HepG2 (cell line): Measurements from ENCODE around the gene KSR1. TPM values are rescaled to one million over a fixed set of nuclear protein-coding genes. Genes with fewer than 3 reads are reported as not detected.

ENCODE experiments used
- ATAC-seq: fragments of 200-7000 bp; cut with Tn5 transposase; 3 replicates; pipeline ENCODE4 v1.9.1; 2020; ENCODE audit warnings: mild to moderate bottlenecking, moderate library complexity
- BruUV-seq: library from RNA; stranded (reverse); fragments of 400-500 nt; replicated peaks from 2 replicates; lab custom pipeline; 2021; lab: Mats Ljungman, UMichigan
- CTCF ChIA-PET: fragments of 300-600 bp; formaldehyde crosslinking; extraction: SDS; loops from one replicate; lab custom pipeline; 2021; ENCODE audit warnings: low total read pairs, inconsistent platforms, low intra/inter-chr PET ratio; lab: Yijun Ruan, JAX
- POLR2A ChIA-PET: fragments of 350-600 bp; sonication (Branson Sonifier 250); formaldehyde crosslinking; loops from one replicate; lab custom pipeline; 2020; ENCODE audit warnings: antibody characterized with exemption, inconsistent platforms; lab: Yijun Ruan, JAX
- DNase-seq: peaks from one replicate; pipeline ENCODE4 v3.0.0-alpha.2; 2015; ENCODE audit warnings: low spot score
- FAIRE-seq: peaks from 3 replicates; lab custom pipeline; 2011; peaks lifted over from hg19 to GRCh38; lab: Jason Lieb, UNC
- H2AFZ ChIP-seq: one replicate; pipeline ENCODE4 v1.6.1; 2011; ENCODE audit warnings: low read length, inconsistent platforms
- H3K27ac ChIP-seq: fragments of 300-600 bp; 3 replicates; pipeline ENCODE4 v1.8.0; 2011; ENCODE audit warnings: mixed run types, mild to moderate bottlenecking, mixed read lengths, low read length, inconsistent platforms; ENCODE audit not compliant: insufficient read depth; ENCODE audit errors: extremely low read length
- H3K27me3 ChIP-seq, 2 experiments: fragments of 200-600 bp in 1 of 2; 2 replicates in 1 of 2; 3 replicates in 1 of 2; pipeline versions ENCODE4 v1.6.0 to v1.8.0; 2011; ENCODE audit warnings: low read length in 2 of 2, mild to moderate bottlenecking in 2 of 2, moderate library complexity in 2 of 2, inconsistent platforms in 1 of 2; ENCODE audit not compliant: insufficient read depth in 2 of 2, control insufficient read depth in 1 of 2
- H3K36me3 ChIP-seq, 2 experiments: fragments of 200-600 bp in 1 of 2; replicated peaks in 1 of 2; 2 replicates in 1 of 2; 3 replicates in 1 of 2; pipeline versions ENCODE4 v1.5.1 to v1.8.0; 2011; ENCODE audit warnings: low read length in 2 of 2, inconsistent platforms in 1 of 2; ENCODE audit not compliant: insufficient read depth in 2 of 2, control insufficient read depth in 1 of 2
- H3K4me1 ChIP-seq: 2 replicates; pipeline ENCODE4 v1.5.1; 2012; ENCODE audit warnings: low read length, inconsistent platforms; ENCODE audit not compliant: insufficient read depth
- H3K4me2 ChIP-seq: 2 replicates; pipeline ENCODE4 v1.6.0; 2011; ENCODE audit warnings: low read depth, low read length, inconsistent platforms
- H3K4me3 ChIP-seq, 3 experiments: fragments of 200-600 bp in 1 of 3; sonication (generic), shearing (Covaris generic) in 1 of 3; replicated peaks in 1 of 3; 2 replicates each; pipeline ENCODE4 v1.5.1; 2011 to 2016; ENCODE audit warnings: low read length in 3 of 3, inconsistent platforms in 2 of 3, low read depth in 2 of 3, mild to moderate bottlenecking in 2 of 3, control low read depth in 1 of 3, mixed read lengths in 1 of 3; ENCODE audit not compliant: insufficient read depth in 1 of 3
- H3K79me2 ChIP-seq: one replicate; pipeline ENCODE4 v1.6.1; 2011; ENCODE audit warnings: low read length, inconsistent platforms; ENCODE audit not compliant: insufficient read depth
- H3K9ac ChIP-seq: 2 replicates; pipeline ENCODE4 v1.6.0; 2011; ENCODE audit warnings: mild to moderate bottlenecking, low read depth, low read length, inconsistent platforms; ENCODE audit not compliant: insufficient read depth
- H3K9me3 ChIP-seq: 2 replicates; pipeline ENCODE4 v1.5.1; 2012; ENCODE audit warnings: mild to moderate bottlenecking, low read length
- H4K20me1 ChIP-seq: 2 replicates; pipeline ENCODE4 v1.6.0; 2011; ENCODE audit warnings: inconsistent platforms, mild to moderate bottlenecking, low read length, moderate library complexity; ENCODE audit not compliant: insufficient read depth
- ERF ChIP-seq: IDR thresholded peaks from 2 replicates; pipeline ENCODE4 v1.6.1; 2018; ENCODE audit warnings: missing biosample characterization, missing genetic modification reagents
- JUNB ChIP-seq: sonication (generic); formaldehyde crosslinking; IDR thresholded peaks from 2 replicates; pipeline ENCODE4 v1.8.0; 2022; ENCODE audit warnings: missing genetic modification reagents, mild to moderate bottlenecking, borderline replicate concordance
- LCORL ChIP-seq, 2 experiments: fragments of 450-650 bp in 1 of 2; sonication (generic) in 1 of 2; formaldehyde crosslinking in 1 of 2; IDR thresholded peaks; 2 replicates each; pipeline versions ENCODE4 v1.5.0 to v1.6.1; 2017 to 2020; ENCODE audit warnings: antibody characterized with exemption in 1 of 2, missing genetic modification reagents in 1 of 2
- REXO4 ChIP-seq: sonication (generic); formaldehyde crosslinking; IDR thresholded peaks from 2 replicates; pipeline ENCODE4 v1.8.0; 2022; ENCODE audit warnings: missing genetic modification reagents, mild to moderate bottlenecking, borderline replicate concordance
- ZNF451 ChIP-seq: sonication (generic); formaldehyde crosslinking; IDR thresholded peaks from 2 replicates; pipeline ENCODE4 v1.5.0; 2020; ENCODE audit warnings: mild to moderate bottlenecking, missing genetic modification reagents
- ZNF749 ChIP-seq: sonication (generic); formaldehyde crosslinking; IDR thresholded peaks from 2 replicates; pipeline ENCODE4 v1.8.0; 2022; ENCODE audit warnings: mild to moderate bottlenecking, missing genetic modification reagents, moderate library complexity, borderline replicate concordance
- WGBS: methylation state at CpG from one replicate; pipeline ENCODE4 v1.1.6; 2017; ENCODE audit warnings: low lambda C conversion rate; 5-methylcytosine and 5-hydroxymethylcytosine counted together
- in situ Hi-C: cut with HindIII; loops from 2 replicates; pipeline ENCODE4 v1.10.0; 2017; ENCODE audit warnings: low pct_unique_long_range_greater_than_20kb; ENCODE audit not compliant: extremely low pct_ligation_motif_present
- intact Hi-C: fragments of 100-400 bp; cut with micrococcal nuclease; formaldehyde crosslinking; loops from one replicate; pipeline ENCODE4 v1.10.0; 2022; ENCODE audit not compliant: unreplicated experiment
- polyA plus RNA-seq, 8 experiments: library from polyadenylated mRNA; depleted of rRNA in 3 of 8; stranded (reverse) in 7 of 8; unstranded in 1 of 8; fragments of >200 nt; fragmentation: Illumina TruSeq in 4 of 8; extraction: Trizol in 4 of 8; gene quantifications; 2 replicates each; pipeline versions ENCODE4 v1.2.1 to v1.2.3, GENCODE V29; 2011 to 2016; ENCODE audit warnings: low read depth in 4 of 8, missing spikeins in 1 of 8, mixed read lengths in 1 of 8; ENCODE audit not compliant: insufficient read depth in 1 of 8
- total RNA-seq, 5 experiments: library from RNA; depleted of rRNA; stranded (reverse); fragments of >200 nt; fragmentation: Illumina TruSeq; extraction: Trizol; gene quantifications; 2 replicates each; pipeline ENCODE4 v1.2.3, GENCODE V29; 2016; ENCODE audit warnings: low read depth in 1 of 5
- TF ChIP-seq, protein P1 (sequence below): sonication (generic); formaldehyde crosslinking; IDR thresholded peaks from 2 replicates; pipeline ENCODE4 v1.4.0; 2020; ENCODE audit warnings: missing genetic modification reagents, borderline replicate concordance
- TF ChIP-seq, protein P2 (sequence below): sonication (generic); formaldehyde crosslinking; IDR thresholded peaks from 2 replicates; pipeline ENCODE4 v1.5.0; 2020; ENCODE audit warnings: mild to moderate bottlenecking, missing genetic modification reagents
- TF ChIP-seq, protein P3 (sequence below): sonication (generic); formaldehyde crosslinking; conservative IDR thresholded peaks from 2 replicates; pipeline ENCODE4 v1.4.0; 2020; ENCODE audit warnings: mild to moderate bottlenecking, missing genetic modification reagents, moderate library complexity
- TF ChIP-seq, protein P4 (sequence below), 2 experiments: fragments of 450-650 bp in 1 of 2; sonication (generic) in 1 of 2; formaldehyde crosslinking; IDR thresholded peaks; 2 replicates each; pipeline versions ENCODE4 v1.5.0 to v1.8.0; 2020 to 2022; ENCODE audit warnings: mild to moderate bottlenecking in 1 of 2, missing genetic modification reagents in 1 of 2
- TF ChIP-seq, protein P5 (sequence below): fragments of 450-650 bp; IDR thresholded peaks from 2 replicates; pipeline ENCODE4 v1.6.1; 2016
- TF ChIP-seq, protein P6 (sequence below): sonication (generic); formaldehyde crosslinking; IDR thresholded peaks from 2 replicates; pipeline ENCODE4 v1.4.0; 2020; ENCODE audit warnings: missing genetic modification reagents

Gene KSR1
- total and polyA plus RNA-seq, 2 of the 13 experiments (the other 11 are each of a cell fraction or from before 2014, with no cell fraction given), result 10.1 to 16.6 TPM

DNA sequence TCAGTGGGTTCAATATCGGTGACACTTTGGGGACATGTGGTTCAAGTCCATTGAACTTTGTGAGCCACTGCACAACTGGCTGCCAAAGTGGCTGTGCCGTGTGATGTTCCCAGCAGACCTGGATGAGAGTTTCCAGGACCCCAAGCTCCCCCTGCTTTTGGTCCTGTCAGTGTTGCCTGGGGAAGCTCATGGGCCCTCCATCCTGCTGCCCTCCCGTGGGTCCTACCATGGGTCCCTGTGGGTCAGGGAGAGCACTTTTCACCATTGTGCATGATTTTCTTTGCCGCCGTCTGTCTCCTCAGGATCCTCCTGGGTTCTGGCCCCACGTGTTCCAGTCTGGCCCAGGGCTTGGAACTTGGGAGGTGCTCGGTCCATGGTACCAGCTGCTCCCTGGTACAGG lies 212.9 kb downstream of the KSR1 start:
- H3K79me2 ChIP-seq, result no peaks in the 10 kb centered on the region
- peaks cover 3 to 8% of the 10 kb centered on the region in 2 experiments; a peak in 2 of 5 replicates for H3K27me3 ChIP-seq
- POLR2A ChIA-PET, result no interaction called here
- H3K4me2 ChIP-seq, result no peak overlapping the region
- ATAC-seq, result no peak
- 13% methylated on average over 6 of the region's 7 CpGs for WGBS
- DNase-seq, result no peak
- FAIRE-seq, result no peak
- H3K9ac ChIP-seq, result no peak overlapping the region
- no peaks in the 10 kb centered on the region for H4K20me1 ChIP-seq
- H3K4me3 ChIP-seq, result no peak overlapping the region
- H3K4me1 ChIP-seq, result no peaks in the 10 kb centered on the region
- intact Hi-C loops (no loop called here), in situ Hi-C loops (no loop called here)
- H3K27ac ChIP-seq, result no peak overlapping the region
- CTCF ChIA-PET, result no interaction called here
- no TSS peak for BruUV-seq
- no peak overlapping the region for H2AFZ ChIP-seq
- no peaks in the 10 kb centered on the region for H3K36me3 ChIP-seq
- no peaks in the 10 kb centered on the region for H3K9me3 ChIP-seq
- TF ChIP-seq, protein P1, sequence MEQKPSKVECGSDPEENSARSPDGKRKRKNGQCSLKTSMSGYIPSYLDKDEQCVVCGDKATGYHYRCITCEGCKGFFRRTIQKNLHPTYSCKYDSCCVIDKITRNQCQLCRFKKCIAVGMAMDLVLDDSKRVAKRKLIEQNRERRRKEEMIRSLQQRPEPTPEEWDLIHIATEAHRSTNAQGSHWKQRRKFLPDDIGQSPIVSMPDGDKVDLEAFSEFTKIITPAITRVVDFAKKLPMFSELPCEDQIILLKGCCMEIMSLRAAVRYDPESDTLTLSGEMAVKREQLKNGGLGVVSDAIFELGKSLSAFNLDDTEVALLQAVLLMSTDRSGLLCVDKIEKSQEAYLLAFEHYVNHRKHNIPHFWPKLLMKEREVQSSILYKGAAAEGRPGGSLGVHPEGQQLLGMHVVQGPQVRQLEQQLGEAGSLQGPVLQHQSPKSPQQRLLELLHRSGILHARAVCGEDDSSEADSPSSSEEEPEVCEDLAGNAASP (CRISPR knock-in tag), result no peak
- TF ChIP-seq, protein P2, sequence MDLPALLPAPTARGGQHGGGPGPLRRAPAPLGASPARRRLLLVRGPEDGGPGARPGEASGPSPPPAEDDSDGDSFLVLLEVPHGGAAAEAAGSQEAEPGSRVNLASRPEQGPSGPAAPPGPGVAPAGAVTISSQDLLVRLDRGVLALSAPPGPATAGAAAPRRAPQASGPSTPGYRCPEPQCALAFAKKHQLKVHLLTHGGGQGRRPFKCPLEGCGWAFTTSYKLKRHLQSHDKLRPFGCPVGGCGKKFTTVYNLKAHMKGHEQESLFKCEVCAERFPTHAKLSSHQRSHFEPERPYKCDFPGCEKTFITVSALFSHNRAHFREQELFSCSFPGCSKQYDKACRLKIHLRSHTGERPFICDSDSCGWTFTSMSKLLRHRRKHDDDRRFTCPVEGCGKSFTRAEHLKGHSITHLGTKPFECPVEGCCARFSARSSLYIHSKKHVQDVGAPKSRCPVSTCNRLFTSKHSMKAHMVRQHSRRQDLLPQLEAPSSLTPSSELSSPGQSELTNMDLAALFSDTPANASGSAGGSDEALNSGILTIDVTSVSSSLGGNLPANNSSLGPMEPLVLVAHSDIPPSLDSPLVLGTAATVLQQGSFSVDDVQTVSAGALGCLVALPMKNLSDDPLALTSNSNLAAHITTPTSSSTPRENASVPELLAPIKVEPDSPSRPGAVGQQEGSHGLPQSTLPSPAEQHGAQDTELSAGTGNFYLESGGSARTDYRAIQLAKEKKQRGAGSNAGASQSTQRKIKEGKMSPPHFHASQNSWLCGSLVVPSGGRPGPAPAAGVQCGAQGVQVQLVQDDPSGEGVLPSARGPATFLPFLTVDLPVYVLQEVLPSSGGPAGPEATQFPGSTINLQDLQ (CRISPR knock-in tag), result no peak
- TF ChIP-seq REXO4 (CRISPR knock-in tag) (no peak), LCORL (IDR thresholded peaks at IDR 0.05) (no peak), LCORL (CRISPR knock-in tag; IDR thresholded peaks at IDR 0.05) (no peak), JUNB (CRISPR knock-in tag) (no peak), ERF (no peak), ZNF451 (no peak), ZNF749 (CRISPR knock-in tag) (no peak)
- TF ChIP-seq, protein P3, sequence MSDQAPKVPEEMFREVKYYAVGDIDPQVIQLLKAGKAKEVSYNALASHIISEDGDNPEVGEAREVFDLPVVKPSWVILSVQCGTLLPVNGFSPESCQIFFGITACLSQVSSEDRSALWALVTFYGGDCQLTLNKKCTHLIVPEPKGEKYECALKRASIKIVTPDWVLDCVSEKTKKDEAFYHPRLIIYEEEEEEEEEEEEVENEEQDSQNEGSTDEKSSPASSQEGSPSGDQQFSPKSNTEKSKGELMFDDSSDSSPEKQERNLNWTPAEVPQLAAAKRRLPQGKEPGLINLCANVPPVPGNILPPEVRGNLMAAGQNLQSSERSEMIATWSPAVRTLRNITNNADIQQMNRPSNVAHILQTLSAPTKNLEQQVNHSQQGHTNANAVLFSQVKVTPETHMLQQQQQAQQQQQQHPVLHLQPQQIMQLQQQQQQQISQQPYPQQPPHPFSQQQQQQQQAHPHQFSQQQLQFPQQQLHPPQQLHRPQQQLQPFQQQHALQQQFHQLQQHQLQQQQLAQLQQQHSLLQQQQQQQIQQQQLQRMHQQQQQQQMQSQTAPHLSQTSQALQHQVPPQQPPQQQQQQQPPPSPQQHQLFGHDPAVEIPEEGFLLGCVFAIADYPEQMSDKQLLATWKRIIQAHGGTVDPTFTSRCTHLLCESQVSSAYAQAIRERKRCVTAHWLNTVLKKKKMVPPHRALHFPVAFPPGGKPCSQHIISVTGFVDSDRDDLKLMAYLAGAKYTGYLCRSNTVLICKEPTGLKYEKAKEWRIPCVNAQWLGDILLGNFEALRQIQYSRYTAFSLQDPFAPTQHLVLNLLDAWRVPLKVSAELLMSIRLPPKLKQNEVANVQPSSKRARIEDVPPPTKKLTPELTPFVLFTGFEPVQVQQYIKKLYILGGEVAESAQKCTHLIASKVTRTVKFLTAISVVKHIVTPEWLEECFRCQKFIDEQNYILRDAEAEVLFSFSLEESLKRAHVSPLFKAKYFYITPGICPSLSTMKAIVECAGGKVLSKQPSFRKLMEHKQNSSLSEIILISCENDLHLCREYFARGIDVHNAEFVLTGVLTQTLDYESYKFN (CRISPR knock-in tag), result no peak
- TF ChIP-seq, protein P4, sequence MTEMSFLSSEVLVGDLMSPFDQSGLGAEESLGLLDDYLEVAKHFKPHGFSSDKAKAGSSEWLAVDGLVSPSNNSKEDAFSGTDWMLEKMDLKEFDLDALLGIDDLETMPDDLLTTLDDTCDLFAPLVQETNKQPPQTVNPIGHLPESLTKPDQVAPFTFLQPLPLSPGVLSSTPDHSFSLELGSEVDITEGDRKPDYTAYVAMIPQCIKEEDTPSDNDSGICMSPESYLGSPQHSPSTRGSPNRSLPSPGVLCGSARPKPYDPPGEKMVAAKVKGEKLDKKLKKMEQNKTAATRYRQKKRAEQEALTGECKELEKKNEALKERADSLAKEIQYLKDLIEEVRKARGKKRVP (CRISPR knock-in tag; IDR thresholded peaks at IDR 0.05), result no peak
- TF ChIP-seq, protein P5, sequence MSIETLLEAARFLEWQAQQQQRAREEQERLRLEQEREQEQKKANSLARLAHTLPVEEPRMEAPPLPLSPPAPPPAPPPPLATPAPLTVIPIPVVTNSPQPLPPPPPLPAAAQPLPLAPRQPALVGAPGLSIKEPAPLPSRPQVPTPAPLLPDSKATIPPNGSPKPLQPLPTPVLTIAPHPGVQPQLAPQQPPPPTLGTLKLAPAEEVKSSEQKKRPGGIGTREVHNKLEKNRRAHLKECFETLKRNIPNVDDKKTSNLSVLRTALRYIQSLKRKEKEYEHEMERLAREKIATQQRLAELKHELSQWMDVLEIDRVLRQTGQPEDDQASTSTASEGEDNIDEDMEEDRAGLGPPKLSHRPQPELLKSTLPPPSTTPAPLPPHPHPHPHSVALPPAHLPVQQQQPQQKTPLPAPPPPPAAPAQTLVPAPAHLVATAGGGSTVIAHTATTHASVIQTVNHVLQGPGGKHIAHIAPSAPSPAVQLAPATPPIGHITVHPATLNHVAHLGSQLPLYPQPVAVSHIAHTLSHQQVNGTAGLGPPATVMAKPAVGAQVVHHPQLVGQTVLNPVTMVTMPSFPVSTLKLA, result no peak
- TF ChIP-seq, protein P6, sequence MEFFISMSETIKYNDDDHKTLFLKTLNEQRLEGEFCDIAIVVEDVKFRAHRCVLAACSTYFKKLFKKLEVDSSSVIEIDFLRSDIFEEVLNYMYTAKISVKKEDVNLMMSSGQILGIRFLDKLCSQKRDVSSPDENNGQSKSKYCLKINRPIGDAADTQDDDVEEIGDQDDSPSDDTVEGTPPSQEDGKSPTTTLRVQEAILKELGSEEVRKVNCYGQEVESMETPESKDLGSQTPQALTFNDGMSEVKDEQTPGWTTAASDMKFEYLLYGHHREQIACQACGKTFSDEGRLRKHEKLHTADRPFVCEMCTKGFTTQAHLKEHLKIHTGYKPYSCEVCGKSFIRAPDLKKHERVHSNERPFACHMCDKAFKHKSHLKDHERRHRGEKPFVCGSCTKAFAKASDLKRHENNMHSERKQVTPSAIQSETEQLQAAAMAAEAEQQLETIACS (CRISPR knock-in tag), result no peak
